CD4-positive, alpha-beta T cell treated with Interleukin-2 at 100 ng/mL for 4 hours (primary cell): Measurements from ENCODE around the gene CCR3.

Experiments
- DNase-seq: peaks from one replicate; pipeline ENCODE4 v3.0.0-alpha.2; 2020; ENCODE audit warnings: low spot score

CCR3 gene

GRCh38 chr3:46221391-46221790 lies 20.9 kb upstream of the CCR3 start:
- no peak for DNase-seq

- DNase-seq, result no peak
Observed at GRCh38 chr3:46221938-46222337, 20.3 kb upstream of the CCR3 start.

- no peak for DNase-seq
Observed at GRCh38 chr3:46222435-46223161, 19.7 kb upstream of the CCR3 start.

- peak; percentile 59 for DNase-seq
Observed at GRCh38 chr3:46228260-46229242, 13.7 kb upstream of the CCR3 start.

GRCh38 chr3:46231323-46231722 lies 10.9 kb upstream of the CCR3 start:
- DNase-seq, result no peak

GRCh38 chr3:46233194-46233593 lies 9.1 kb upstream of the CCR3 start:
- DNase-seq, result no peak

- DNase-seq, result no peak
Observed at GRCh38 chr3:46235425-46235824, 6.8 kb upstream of the CCR3 start.

- DNase-seq, result no peak
Observed at GRCh38 chr3:46236294-46237054, 5.8 kb upstream of the CCR3 start.

GRCh38 chr3:46238386-46238785 lies 3.9 kb upstream of the CCR3 start:
- no peak for DNase-seq

GRCh38 chr3:46239301-46239938 lies 2.8 kb upstream of the CCR3 start:
- no peak for DNase-seq

- no peak for DNase-seq
Observed at GRCh38 chr3:46239952-46240351, 2.3 kb upstream of the CCR3 start.

- no peak for DNase-seq
Observed at GRCh38 chr3:46243560-46243959, 1.3 kb downstream of the CCR3 start.

GRCh38 chr3:46245146-46245545 lies 2.9 kb downstream of the CCR3 start:
- DNase-seq, result no peak

GRCh38 chr3:46252980-46253379 lies 10.7 kb downstream of the CCR3 start:
- no peak for DNase-seq

GRCh38 chr3:46258525-46258924 lies 16.3 kb downstream of the CCR3 start:
- DNase-seq, result no peak

GRCh38 chr3:46261926-46262594 lies 19.8 kb downstream of the CCR3 start:
- DNase-seq, result peak; percentile 21

- no peak for DNase-seq
Observed at GRCh38 chr3:46264002-46264401, 21.7 kb downstream of the CCR3 start.

GRCh38 chr3:46266598-46266997 lies 24.3 kb downstream of the CCR3 start:
- no peak for DNase-seq

- no peak for DNase-seq
Observed at GRCh38 chr3:46269556-46269955, 27.3 kb downstream of the CCR3 start.

GRCh38 chr3:46270474-46270873 lies 28.2 kb downstream of the CCR3 start:
- no peak for DNase-seq

- no peak for DNase-seq
Observed at GRCh38 chr3:46271209-46271745, 29.0 kb downstream of the CCR3 start.
